WTC11 (cell line): ENCODE measurements around the gene CPNE2. TPM values are rescaled to one million over a fixed set of nuclear protein-coding genes. Genes with fewer than 3 reads are reported as not detected.

ENCODE experiments used
- ATAC-seq: fragments of 200-7000 bp; cut with Tn5 transposase; 2 replicates; pipeline ENCODE4 v1.10.0; 2021; ENCODE audit warnings: mild to moderate bottlenecking, moderate library complexity
- CTCF ChIA-PET: fragments of 300-600 bp; sonication (Branson Sonifier 250); formaldehyde crosslinking; loops from one replicate; lab custom pipeline; 2021; ENCODE audit warnings: antibody characterized with exemption; lab: Charles Lee
- POLR2A ChIA-PET: fragments of 350-600 bp; sonication (Branson Sonifier 250); formaldehyde crosslinking; loops from one replicate; lab custom pipeline; 2021; ENCODE audit warnings: antibody characterized with exemption; lab: Charles Lee
- DNase-seq: peaks from one replicate; pipeline ENCODE4 v3.0.0; 2021; ENCODE audit warnings: low spot score
- H3K27ac Mint-ChIP-seq: 2 replicates; pipeline ENCODE4 v1.8.0; 2021; ENCODE audit warnings: mixed read lengths
- H3K27me3 Mint-ChIP-seq: 2 replicates; pipeline ENCODE4 v1.8.0; 2021; ENCODE audit warnings: low read depth, mild to moderate bottlenecking, moderate library complexity, mixed read lengths
- H3K36me3 Mint-ChIP-seq: 2 replicates; pipeline ENCODE4 v1.8.0; 2021; ENCODE audit warnings: mixed read lengths
- H3K4me1 Mint-ChIP-seq: 2 replicates; pipeline ENCODE4 v1.8.0; 2022; ENCODE audit warnings: mixed read lengths
- H3K4me3 Mint-ChIP-seq: 2 replicates; pipeline ENCODE4 v1.8.0; 2021; ENCODE audit warnings: mild to moderate bottlenecking, moderate library complexity, mixed read lengths
- H3K9me3 Mint-ChIP-seq: 2 replicates; pipeline ENCODE4 v1.8.0; 2021; ENCODE audit warnings: mixed read lengths
- AR ChIP-seq: fragments of 250-450 bp; sonication (Bioruptor Pico); IDR thresholded peaks from 2 replicates; pipeline ENCODE4 v1.9.0; 2021; ENCODE audit warnings: mild to moderate bottlenecking
- CDX4 ChIP-seq: fragments of 250-450 bp; sonication (Bioruptor Pico); IDR thresholded peaks from 2 replicates; pipeline ENCODE4 v1.9.0; 2021; ENCODE audit warnings: moderate library complexity, mild to moderate bottlenecking, inconsistent platforms, borderline replicate concordance
- CREB1 ChIP-seq: sonication (generic); formaldehyde crosslinking; IDR thresholded peaks from 2 replicates; pipeline ENCODE4 v1.8.0; 2023; ENCODE audit warnings: mild to moderate bottlenecking, missing genetic modification reagents
- E2F1 ChIP-seq: sonication (generic); formaldehyde crosslinking; IDR thresholded peaks from 2 replicates; pipeline ENCODE4 v1.8.0; 2022; ENCODE audit warnings: mild to moderate bottlenecking, missing genetic modification reagents
- EMX1 ChIP-seq: fragments of 250-450 bp; sonication (Bioruptor Pico); IDR thresholded peaks from 2 replicates; pipeline ENCODE4 v1.8.0; 2021; ENCODE audit warnings: mild to moderate bottlenecking
- GABPB1 ChIP-seq: sonication (generic); formaldehyde crosslinking; IDR thresholded peaks from 2 replicates; pipeline ENCODE4 v1.8.1; 2023; ENCODE audit warnings: mild to moderate bottlenecking, missing genetic modification reagents
- IRF1 ChIP-seq: sonication (generic); formaldehyde crosslinking; IDR thresholded peaks from 2 replicates; pipeline ENCODE4 v1.8.0; 2023; ENCODE audit warnings: missing genetic modification reagents
- JAZF1 ChIP-seq: fragments of 250-450 bp; sonication (Bioruptor Pico); IDR thresholded peaks from 2 replicates; pipeline ENCODE4 v1.9.0; 2021; ENCODE audit warnings: moderate library complexity, mild to moderate bottlenecking, inconsistent platforms
- TCF7 ChIP-seq: sonication (generic); formaldehyde crosslinking; IDR thresholded peaks from 2 replicates; pipeline ENCODE4 v1.8.0; 2022; ENCODE audit warnings: mild to moderate bottlenecking, low read depth, missing genetic modification reagents, moderate library complexity
- ZMAT4 ChIP-seq: fragments of 250-450 bp; sonication (Bioruptor Pico); IDR thresholded peaks from 2 replicates; pipeline ENCODE4 v1.9.0; 2021; ENCODE audit warnings: mild to moderate bottlenecking
- ZNF138 ChIP-seq: sonication (generic); formaldehyde crosslinking; conservative IDR thresholded peaks from 2 replicates; pipeline ENCODE4 v1.8.1; 2022; ENCODE audit warnings: mild to moderate bottlenecking, moderate library complexity, missing genetic modification reagents
- ZNF219 ChIP-seq: sonication (generic); formaldehyde crosslinking; IDR thresholded peaks from 2 replicates; pipeline ENCODE4 v1.8.0; 2023; ENCODE audit warnings: missing genetic modification reagents, mild to moderate bottlenecking, borderline replicate concordance
- ZNF232 ChIP-seq: sonication (generic); formaldehyde crosslinking; IDR thresholded peaks from 2 replicates; pipeline ENCODE4 v1.8.0; 2022; ENCODE audit warnings: mild to moderate bottlenecking, missing genetic modification reagents
- ZNF396 ChIP-seq: fragments of 250-450 bp; sonication (Bioruptor Pico); IDR thresholded peaks from 2 replicates; pipeline ENCODE4 v1.8.0; 2021; ENCODE audit warnings: mild to moderate bottlenecking, moderate library complexity, borderline replicate concordance
- ZNF512 ChIP-seq: sonication (generic); formaldehyde crosslinking; IDR thresholded peaks from 2 replicates; pipeline ENCODE4 v1.8.1; 2022; ENCODE audit warnings: missing genetic modification reagents, borderline replicate concordance
- total RNA-seq: library from RNA; stranded (reverse); gene quantifications from 3 replicates; pipeline ENCODE4 v1.2.3, GENCODE V29; 2021

CPNE2 gene
- total RNA-seq, 1 experiment from 2014 or later = 14.0 TPM

GRCh38 chr16:57191056-57191571, 98.7 kb downstream of the CPNE2 start:
- Mint-ChIP-seq H3K27ac (peak overlapping the region; percentile 14; the same call in 1 of the 2 replicates), H3K36me3 (no peaks in the 10 kb centered on the region), H3K9me3 (no peaks in the 10 kb centered on the region), H3K4me1 (peaks cover 18% of the 10 kb centered on the region), H3K4me3 (no peak overlapping the region), H3K27me3 (no peaks in the 10 kb centered on the region; the same call in 1 of the 2 replicates)
- no peak for ATAC-seq
- ChIA-PET CTCF (no interaction called here), POLR2A (no interaction called here)
- no peak for DNase-seq
- no peak for TF ChIP-seq ZNF232 (CRISPR knock-in tag)
- no peak for TF ChIP-seq E2F1
- no peak for TF ChIP-seq GABPB1 (CRISPR knock-in tag)
- no peak for TF ChIP-seq ZNF138
- no peak for TF ChIP-seq CDX4 (CRISPR knock-in tag)
- no peak for TF ChIP-seq CREB1 (CRISPR knock-in tag)

- ChIA-PET CTCF (interaction anchor here (0.7 kb wide), 1 partner anchor 108 kb away, joined by 5 read pairs; no protein-coding TSS in a partner anchor), POLR2A (interaction anchor here (0.6 to 0.7 kb wide), 2 partner anchors 12 to 14 kb away, joined by 3 to 4 read pairs; no protein-coding TSS in a partner anchor)
- no peak for TF ChIP-seq ZNF219 (CRISPR knock-in tag)
- no peak for TF ChIP-seq ZNF512
- no peak for TF ChIP-seq JAZF1
- no peak for TF ChIP-seq AR (CRISPR knock-in tag)
- no peak for TF ChIP-seq ZMAT4
- no peak for TF ChIP-seq TCF7 (CRISPR knock-in tag)
- no peak for TF ChIP-seq ZNF396
- no peak for TF ChIP-seq IRF1 (CRISPR knock-in tag)
- no peak for TF ChIP-seq EMX1 (CRISPR knock-in tag)
- Mint-ChIP-seq H3K27me3 (no peaks in the 10 kb centered on the region), H3K9me3 (no peaks in the 10 kb centered on the region), H3K4me1 (peaks cover 24% of the 10 kb centered on the region), H3K4me3 (no peak overlapping the region), H3K27ac (no peak overlapping the region), H3K36me3 (no peaks in the 10 kb centered on the region)
- ATAC-seq = no peak
- DNase-seq = no peak
Measured at GRCh38 chr16:57192146-57192545, 99.8 kb downstream of the CPNE2 start.
